GM21381 (cell line): ENCODE results near the gene SHC1.

Experiments used
- ATAC-seq: cut with Tn5 transposase; IDR thresholded peaks from one replicate; pipeline ENCODE4 v1.9.1; 2021; ENCODE audit warnings: mild to moderate bottlenecking, moderate library complexity; ENCODE audit not compliant: unreplicated experiment

The SHC1 gene

DNA sequence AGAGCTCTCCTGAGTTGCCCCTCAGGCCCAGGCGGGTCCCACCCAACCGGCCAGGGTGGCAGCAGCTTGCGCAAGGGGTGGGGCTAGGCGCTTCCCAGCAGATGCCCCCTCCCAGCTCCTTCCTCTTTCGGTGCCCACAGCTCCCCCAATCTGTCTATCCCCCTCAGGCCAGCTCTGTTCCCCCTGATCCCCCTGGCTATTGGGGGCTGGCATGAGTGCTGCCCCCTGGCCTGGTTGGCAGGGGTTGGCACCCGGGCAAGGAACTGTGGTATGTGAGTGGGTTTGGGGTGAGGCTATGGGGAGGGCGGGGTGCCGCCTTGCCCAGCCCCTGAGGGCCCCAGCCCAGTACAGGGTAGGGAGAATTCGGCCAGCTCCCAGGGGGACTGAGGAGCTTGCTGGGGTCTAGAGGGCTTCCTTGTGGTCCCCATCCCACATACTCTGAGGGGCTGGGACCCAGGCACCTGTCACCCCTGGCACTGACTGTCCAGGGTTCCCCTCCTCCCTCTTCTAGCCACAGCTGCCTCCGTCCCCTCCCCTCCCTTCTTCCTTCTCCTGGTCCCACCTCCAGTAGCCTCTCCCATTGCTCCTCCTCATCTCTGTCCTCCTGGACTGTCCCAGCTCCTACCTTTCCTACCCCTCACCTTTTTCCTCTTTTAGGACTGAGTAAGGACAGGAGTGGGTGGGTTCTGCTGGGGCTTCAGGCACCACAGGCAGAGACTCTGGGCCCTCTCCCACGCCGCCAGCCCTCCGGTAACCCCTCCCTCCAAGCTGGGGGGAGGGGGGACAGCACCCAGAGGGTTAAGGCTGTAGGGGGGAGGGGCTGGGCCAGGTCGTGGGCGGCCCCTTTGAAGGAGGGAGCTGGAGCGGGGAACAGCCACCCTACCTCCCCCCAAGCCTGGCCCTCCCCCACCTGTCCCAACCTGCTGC lies 37.7 kb upstream of the SHC1 start:
- ATAC-seq = no peak

DNA sequence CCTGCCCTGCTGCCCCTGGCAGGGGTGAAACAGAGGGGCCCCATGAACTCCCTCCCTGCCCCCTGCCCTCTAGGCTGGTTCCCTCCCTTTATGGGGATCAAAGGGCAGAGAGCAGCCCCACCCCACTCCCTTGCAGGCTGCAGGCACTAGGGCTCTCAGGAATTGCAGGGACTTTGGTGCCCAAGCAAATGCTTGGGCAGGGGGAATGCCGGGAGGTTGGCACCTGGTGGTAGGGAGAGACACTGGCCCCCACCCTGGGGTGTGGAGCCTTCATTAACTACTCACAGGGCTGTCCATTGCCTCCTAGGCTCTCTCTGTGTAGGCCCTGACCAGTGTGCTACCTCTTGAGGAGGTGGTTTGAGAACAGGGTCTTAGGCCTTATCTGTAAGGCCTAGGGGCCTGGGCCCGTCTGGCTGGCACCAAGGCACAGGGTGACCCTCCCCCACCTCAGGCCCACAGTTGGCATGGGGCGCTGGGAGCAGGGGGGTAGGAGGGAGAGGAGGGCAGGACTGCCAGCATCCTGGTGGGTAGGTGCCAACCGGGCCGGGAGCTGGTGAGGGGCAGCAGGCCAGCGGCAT lies 36.8 kb upstream of the SHC1 start:
- ATAC-seq = no peak

GRCh38 chr1:155006601-155007101 lies 36.1 kb upstream of the SHC1 start:
- ATAC-seq = no peak

DNA sequence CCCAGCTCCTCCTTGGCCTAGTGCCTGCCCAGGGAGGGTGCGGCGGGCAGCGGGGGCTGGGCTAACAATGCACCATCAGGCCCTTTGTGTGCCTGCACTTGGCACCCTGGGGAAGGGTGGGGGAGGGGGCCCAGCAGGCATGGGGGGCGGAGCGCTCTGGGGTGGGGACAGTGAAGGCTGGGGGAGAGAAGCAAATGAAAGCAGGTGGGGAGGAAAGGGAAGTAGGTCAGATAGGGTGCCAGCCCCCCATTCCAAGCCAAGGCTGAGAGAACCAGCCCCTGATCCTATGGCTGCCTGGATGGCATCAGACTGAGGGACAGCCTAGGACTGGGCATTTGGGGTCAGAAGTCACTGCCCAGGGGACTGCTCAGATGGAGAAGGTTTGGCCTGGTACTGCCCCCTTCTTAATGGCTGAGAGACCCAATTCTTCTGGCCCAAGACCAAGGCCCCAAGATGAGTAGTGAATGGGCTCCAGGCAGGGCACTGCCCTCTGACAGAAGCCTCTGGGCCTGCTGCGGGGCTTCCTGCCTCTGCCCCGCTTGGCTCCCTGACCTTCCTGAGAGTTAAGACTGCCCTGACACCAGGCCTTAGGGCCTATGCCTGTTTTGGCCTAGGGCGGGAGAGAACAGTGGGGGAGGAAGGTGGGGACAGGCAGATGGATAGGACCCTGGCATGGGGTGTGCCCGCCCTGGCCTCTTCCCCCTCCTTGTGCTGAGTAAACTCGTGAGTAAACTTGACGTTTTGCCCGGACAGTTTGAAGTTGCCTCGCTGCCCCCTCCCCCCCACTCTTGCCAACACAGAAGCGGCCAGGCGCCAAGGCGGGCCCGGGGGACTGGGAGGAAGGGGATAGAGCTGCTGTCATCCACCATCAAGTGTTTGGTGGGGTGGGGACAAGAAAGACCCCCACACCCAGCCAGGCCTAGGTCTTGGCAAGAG lies 34.8 kb upstream of the SHC1 start:
- no peak for ATAC-seq

- no peak for ATAC-seq
These were observed 34.0 kb upstream of the SHC1 start for GRCh38 chr1:155004352-155005075.

GRCh38 chr1:155003766-155004351 lies 33.3 kb upstream of the SHC1 start:
- ATAC-seq = no peak

DNA sequence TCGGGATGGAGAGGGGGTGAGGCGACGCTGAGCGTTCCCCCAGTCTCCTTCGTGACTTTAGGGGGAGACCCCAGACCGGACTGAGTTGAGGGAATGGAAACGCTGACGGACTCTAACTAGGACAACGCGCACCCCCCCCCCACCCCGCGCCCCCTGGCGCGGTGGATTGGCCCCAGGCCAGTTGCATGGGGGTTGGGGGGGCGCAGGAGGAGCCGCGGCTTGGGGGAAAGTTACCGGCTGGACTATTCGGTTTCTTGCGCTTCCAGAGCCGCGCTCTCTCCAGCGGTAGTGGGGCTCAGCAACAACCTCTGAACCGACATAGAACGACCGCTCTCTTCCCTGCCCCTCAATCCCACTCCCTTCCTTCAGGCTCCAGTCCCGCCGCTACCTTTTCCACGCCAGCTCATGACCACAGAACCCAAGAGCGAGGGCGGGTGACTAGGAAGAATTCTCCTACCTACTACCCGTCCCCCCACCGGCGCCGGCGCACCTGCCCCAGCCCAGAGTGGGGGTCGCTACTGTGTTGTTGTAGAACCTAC lies 32.7 kb upstream of the SHC1 start:
- ATAC-seq = no peak

GRCh38 chr1:155002464-155003226 lies 32.1 kb upstream of the SHC1 start, which contains the start of gene ZBTB7B:
ZBTB7B (plus strand) TSS chr1:155002802; CDS start chr1:155014661, 11,859 bp downstream.
- no peak for ATAC-seq

GRCh38 chr1:155001675-155002463 lies 31.3 kb upstream of the SHC1 start:
- ATAC-seq = peak; percentile 49

DNA sequence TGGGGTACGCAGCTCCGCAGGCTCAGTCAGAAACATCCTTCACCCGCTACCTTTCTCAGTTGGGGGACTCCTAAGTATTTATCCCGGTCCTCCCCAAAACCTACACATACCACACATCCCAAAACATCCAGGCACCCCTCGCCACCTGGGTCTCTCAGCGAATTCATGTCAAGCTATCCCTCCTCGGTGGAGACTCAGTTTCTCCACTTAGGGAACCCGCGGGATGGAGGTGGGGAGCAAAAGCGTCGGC lies 30.8 kb upstream of the SHC1 start:
- ATAC-seq = no peak

GRCh38 chr1:155000726-155001424 lies 30.3 kb upstream of the SHC1 start:
- ATAC-seq = peak; percentile 34

- ATAC-seq = no peak
These were observed 29.8 kb upstream of the SHC1 start for GRCh38 chr1:155000411-155000725.

DNA sequence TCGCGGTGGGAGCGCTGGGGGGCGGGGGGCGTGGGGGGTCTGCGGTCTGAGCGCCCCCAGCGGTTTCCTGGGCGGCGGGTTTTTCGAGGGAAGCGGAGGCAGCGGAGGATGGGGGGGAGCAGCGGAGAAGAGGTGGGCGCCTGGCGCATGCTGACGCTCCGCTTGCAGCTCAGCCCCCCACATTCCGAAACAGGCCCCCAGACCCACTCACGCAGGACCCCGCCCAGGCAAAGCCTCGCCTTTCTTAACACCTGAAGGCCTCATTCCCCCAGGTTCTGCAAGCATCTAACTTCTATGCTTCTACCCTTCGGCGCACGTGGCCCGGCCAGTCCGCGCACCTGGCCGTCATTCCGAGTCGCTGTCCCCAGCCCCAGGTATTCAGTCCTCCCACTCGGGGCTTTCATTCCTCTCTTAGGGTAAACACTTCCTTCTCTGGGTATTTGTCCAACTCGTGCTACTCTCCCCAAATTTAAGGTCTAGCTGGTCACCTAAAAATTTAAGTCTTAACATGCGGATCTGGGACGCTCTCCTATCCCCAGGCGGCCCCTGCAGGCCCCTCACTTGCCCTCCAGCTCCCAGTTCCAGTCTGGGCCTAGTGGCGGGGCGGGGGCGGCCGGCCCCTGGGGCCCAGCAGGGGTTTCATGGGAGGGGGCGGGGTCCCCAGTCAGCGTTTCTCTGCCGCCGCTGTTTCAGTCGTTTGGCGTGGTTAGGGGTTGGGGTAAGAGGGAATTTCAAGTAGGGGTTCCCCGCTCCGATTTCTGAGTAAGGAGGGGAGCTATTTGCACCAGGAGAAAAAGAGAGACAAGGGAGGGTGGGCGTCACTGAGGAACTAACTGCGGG lies 29.2 kb upstream of the SHC1 start:
- ATAC-seq = no peak

DNA sequence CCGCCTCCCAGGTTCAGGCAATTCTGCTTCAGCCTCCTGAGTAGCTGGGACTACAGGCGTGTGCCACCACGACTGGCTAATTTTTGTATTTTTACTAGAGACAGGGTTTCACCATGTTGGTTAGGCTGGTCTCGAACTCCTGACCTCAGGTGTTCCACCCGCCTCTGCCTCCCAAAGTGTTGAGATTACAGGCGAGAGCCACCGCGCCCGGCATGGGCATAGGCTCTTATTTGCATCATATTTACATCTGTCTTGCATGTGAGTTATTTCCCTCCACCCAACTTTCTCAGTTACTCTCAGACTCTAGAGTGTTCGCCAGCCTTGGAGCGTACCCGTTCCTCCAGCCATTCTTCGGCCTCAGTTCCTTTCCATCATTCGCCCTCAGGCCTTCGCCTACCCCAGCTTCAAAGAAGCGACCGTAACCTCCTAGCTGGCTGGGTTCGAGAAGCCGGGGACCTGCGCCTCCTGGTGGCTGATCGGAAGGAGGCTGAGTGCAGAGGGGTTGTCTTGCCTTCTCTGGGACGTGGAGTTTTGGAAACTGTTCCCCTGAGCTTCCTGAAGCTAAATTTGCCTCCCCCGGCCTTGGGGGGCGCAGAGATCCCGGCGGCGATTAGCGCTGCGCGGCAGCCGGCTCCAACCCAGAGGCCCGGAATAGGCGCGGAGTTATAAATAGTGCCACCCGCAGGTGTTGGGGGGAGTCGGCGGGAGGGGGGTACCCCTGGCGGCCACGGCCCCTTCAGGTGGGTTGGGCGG lies 28.4 kb upstream of the SHC1 start:
- ATAC-seq = no peak

DNA sequence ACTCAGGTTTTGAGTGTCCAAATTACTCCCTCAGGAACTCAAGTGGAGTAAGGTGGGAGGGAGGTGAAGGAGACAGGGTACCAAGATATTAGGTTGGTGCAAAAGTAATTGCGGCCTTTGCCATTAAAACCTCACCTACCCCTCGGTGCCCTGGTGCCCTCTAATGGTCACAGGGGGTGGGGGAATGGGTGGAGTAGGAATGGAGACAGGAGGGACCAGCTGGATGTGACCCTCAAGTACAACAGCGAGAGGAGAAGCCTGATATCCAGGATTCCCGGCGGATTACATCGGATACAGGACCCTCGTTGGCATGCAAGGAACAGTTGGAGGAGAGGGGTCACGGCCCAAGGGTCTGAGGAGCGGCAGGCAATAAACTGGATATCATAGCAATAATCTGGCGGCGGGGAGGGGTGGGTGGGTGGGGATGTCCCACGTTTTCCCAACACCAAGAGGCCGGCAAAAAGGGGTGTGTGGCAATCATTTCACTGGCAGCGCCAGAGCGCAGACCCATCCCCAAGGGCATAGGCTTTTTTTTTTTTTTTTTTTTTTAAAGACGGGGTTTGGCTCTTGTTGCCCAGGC lies 27.7 kb upstream of the SHC1 start:
- ATAC-seq = no peak
